ENCODE results near the gene ZNF285. TPM values are rescaled to one million over a fixed set of nuclear protein-coding genes. Genes with fewer than 3 reads are reported as not detected.
"Not testable (repeated sequence)": the region's sequence is repeated elsewhere in the genome, so short reads cannot be mapped to it uniquely, and the experiment has no call there.

ZNF285 gene
- 1.1 and 1.4 TPM in 2 replicates for total RNA-seq

GRCh38 chr19:44401139-44402115 lies at the start of gene ZNF285:
Gene ZNF285, minus strand, starts transcription at chr19:44401608. Its CDS starts 4,395 bp downstream, at chr19:44397213.
- DNase-seq (ENCODE audit: low read depth in 2 of 2) = peak; percentile 96 to 97

DNA sequence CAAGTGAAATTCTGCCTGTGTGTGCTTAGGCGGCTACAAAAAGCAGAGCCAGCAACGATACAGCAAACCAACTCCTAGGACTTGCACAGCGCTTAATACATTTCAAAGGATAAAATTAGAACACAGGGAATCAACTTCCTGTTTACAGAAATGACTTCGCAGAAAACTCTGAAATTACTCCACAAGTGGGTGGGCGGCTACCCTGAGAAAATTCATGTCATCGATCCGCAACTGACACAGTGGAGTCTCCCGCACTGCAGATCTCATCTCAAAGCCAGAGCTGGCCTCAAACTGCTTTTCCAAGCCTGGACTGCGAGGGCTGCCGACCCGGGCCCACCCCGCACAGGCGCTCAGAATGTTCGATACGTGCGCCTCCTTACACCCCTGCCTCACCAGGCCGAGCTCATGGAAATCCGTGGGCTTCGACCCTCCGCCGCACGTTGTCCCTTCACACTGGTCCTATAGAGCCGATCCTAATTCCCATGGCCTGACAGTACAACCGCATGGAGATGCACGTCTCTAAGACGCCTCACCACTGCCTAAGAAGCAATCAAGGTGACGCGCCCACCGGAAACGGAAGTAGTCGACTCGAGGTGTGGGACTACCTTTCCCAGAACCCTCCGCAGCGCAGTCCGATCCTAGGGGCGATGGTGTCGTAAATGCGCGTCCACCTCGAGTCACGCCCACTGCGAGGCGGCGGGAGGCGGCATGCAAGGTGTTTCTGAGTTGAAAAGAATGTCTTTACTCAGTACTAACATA lies 46.7 kb upstream of the ZNF285 start, which contains the start of gene ZNF229:
TSS of gene ZNF229 (minus strand) at position 557 of the 759 bp plus-strand sequence. CDS start 5,625 bp downstream, outside the sequence.
- DNase-seq (ENCODE audit: low read depth in 2 of 2) = peak; percentile 83 to 92

DNA sequence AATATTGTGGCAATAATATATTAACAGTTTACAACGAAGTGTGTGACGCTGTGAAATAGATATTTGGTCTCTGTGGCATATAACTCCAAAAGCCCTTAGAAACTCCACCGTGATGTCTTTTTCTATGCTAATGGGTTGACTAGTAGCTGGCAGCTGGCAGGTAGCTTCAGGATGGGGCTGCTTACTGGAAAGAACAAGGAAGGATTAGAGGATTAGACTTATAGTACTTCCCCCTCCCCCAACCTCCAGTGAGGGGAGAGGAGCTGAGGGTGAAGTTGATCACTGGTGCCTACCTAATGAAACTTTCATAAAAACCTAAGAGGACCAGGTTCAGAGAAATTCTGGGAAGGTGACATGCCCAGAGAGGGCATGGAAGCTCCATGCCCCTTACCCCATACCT lies 37.0 kb upstream of the ZNF285 start:
- no peak for DNase-seq (ENCODE audit: low read depth in 2 of 2)

DNA sequence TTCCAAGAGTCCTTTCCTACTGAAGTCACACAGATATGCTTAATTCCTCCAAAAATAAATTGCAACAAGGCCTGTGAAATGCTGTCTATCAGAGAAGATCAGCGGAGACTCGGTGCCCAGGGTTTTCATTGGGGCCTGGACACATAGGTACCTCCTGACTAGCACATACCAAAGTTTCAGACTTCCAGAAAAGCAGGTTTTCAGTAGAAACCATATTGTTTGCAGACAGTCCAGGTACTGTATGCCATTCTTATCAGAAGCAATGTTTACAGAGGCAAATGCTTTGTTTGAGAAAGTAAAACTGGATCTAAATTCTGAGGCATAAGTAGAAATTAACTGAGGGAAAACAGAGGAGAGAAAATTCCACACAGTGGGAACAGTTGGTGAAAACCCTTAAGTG lies 34.0 kb upstream of the ZNF285 start:
- no peak for DNase-seq (ENCODE audit: low read depth in 2 of 2)

DNA sequence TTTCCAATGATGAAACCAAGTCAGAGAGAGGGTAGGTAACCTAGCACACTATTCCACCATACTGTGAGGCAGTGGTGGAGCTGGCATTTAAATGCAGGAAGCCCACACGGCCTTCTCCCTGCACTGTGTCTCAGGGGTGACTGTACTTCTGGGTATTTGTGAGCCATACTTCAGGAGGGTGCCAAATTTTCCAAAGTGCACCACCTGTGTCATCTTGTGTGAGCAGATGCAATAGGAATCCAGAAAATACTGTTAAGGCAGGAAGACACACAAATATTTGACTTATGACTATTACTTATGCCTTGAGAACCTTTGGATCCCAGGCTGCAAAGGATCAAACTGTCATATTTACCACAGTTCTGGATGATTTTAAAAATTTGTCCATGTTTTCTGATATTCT lies 29.5 kb upstream of the ZNF285 start:
- no peak for DNase-seq (ENCODE audit: low read depth in 2 of 2)

- DNase-seq (ENCODE audit: low read depth in 2 of 2) = not testable (repeated sequence)
Observed at GRCh38 chr19:44415553-44415952, 14.1 kb upstream of the ZNF285 start.

DNA sequence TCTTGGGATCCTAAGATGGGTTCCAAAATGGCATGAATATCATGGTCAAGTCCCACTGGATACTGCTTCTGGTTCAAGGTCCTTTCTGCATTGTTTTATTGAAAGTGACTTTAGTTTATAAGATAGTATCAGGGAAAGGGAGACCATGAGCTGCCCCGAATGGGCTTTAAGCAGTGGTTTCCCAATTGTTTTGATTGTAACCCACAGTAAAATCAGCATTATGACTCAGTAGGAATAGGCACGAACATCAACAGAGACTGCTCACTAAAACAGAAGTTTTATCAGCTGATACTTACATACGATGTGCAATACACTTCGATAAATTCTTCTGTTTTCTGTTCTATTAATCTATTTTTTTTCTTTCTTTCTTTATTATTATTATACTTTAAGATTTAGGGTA lies 12.1 kb downstream of the ZNF285 start:
- DNase-seq (ENCODE audit: low read depth in 2 of 2) = not testable (repeated sequence)

- DNase-seq (ENCODE audit: low read depth in 2 of 2) = no peak
Observed at GRCh38 chr19:44374789-44375188, 26.6 kb downstream of the ZNF285 start.

DNA sequence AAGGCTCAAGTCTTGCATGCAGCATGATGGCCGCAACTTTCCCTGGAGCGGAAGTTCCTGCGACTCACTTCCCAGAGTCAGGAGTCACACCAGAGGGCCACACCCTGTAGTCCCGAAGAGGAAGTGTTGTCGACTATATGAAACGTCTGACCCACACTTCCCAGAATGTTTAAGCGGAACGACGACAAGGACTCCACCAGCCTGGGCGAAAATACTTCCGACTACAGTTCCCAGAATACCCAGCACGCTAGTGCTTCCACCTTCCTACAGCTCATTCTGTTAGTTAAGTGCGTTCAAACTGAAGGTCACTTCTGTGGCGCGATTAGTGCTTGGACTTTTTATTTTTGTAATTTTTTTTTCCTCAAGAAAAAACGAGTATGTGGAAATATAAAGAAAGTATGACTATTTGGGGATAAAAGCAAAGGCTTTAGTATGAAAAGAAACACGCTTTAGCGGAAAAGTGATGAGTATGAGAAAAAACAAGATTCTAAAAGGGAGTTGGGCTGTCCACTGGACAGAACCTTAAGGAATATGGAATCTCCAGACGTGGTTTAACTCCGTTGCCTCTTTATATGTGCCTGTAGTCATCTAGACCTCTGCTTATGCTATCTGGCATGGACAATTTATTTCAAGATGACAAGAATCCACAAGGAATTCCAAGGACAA lies 29.5 kb downstream of the ZNF285 start:
- no peak for DNase-seq (ENCODE audit: low read depth in 2 of 2)

DNA sequence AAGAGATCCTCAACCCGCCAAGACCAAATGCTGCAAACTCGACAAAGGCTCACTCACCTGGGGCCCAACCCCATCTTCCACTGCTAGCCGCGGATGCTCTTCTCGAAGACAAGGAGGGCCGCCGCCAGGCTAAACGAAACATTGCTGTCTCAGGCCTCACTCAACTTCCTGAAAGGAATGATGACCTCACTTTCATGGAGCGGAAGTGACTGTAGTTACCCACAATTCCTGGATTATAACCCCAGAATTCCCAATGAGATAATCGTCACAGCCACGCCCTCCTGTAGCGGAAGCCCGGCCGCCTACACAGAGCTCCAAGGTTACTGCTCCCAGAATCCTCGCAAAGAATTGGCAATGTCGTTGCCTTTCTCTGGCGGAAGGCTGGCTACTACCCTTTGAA lies 34.4 kb downstream of the ZNF285 start:
- DNase-seq (ENCODE audit: low read depth in 2 of 2) = peak; percentile 5 to 20

- DNase-seq (ENCODE audit: low read depth in 2 of 2) = peak; percentile 90 to 91
Observed at GRCh38 chr19:44356383-44357111, 44.9 kb downstream of the ZNF285 start, which contains the start of gene ZNF112. Gene ZNF112, minus strand, starts transcription at chr19:44356680. Its CDS starts 16,141 bp downstream, at chr19:44340539.

DNA sequence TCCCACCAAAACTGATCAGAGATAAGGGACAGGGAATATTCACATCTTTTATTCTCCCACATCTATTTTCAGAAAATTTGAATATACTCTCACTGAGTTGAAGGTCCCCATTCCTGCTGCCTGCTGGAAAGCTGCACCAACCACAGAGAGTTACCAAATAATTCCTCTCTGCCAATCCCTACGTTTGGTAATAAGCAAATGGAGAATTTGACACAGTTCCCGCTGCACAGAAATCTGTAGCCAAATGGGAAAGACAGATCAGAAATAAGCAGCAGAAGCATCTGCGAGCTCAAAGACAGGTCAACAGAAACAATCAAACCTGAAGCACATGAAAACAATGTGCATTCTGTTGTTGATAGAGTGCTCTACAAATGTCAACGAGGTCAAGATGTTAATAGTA lies 54.9 kb downstream of the ZNF285 start:
- no peak for DNase-seq (ENCODE audit: low read depth in 2 of 2)

GRCh38 chr19:44345959-44346358 lies 55.4 kb downstream of the ZNF285 start:
- no peak for DNase-seq (ENCODE audit: low read depth in 2 of 2)

DNA sequence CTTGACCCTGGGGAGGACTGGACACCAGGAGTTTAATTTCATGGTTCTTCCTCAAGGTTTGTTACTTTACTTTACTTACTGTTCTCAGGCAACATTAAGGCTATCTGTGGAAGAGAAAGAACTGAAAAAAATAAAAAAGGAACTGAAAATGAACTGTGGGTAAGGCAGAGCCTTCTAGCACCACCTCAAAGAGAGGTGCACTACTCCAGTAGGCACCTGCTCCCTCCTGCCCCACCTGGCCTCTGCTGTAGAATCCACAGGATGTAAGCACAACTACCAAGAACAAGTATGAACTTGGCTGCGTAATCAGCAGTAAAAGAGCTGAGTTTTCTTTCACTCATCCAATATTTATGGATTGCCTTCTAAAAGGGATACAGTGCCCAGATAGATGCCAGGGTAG lies 57.2 kb downstream of the ZNF285 start:
- no peak for DNase-seq (ENCODE audit: low read depth in 2 of 2)

GRCh38 chr19:44341794-44342193 lies 59.6 kb downstream of the ZNF285 start:
- DNase-seq (ENCODE audit: low read depth in 2 of 2) = no peak

- DNase-seq (ENCODE audit: low read depth in 2 of 2) = not testable (repeated sequence)
Observed at GRCh38 chr19:44334639-44335038, 66.8 kb downstream of the ZNF285 start.

Other genes starting within 250 kb of the ZNF285 start
- gene ZNF226, start 236.5 kb downstream of the ZNF285 start, total RNA-seq = 12.0 and 13.1 TPM in 2 replicates
- 14.4 and 18.1 TPM in 2 replicates for gene ZNF227, start 189.1 kb downstream of the ZNF285 start, total RNA-seq
- 1.3 and 1.8 TPM in 2 replicates for gene ZNF233, start 141.7 kb downstream of the ZNF285 start, total RNA-seq
- gene ZNF235, start 96.6 kb downstream of the ZNF285 start, total RNA-seq = 3.5 and 7.5 TPM in 2 replicates
- 5.0 and 6.0 TPM in 2 replicates for gene ZNF112, start 44.9 kb downstream of the ZNF285 start, total RNA-seq
- 11.9 and 12.6 TPM in 2 replicates for gene ZNF229, start 46.9 kb upstream of the ZNF285 start, total RNA-seq
- gene ZNF180, start 98.9 kb upstream of the ZNF285 start, total RNA-seq = 4.4 and 5.8 TPM in 2 replicates
- not detected in 2 replicates for gene CEACAM20, start 128.1 kb upstream of the ZNF285 start, total RNA-seq
- gene IGSF23, start 212.0 kb upstream of the ZNF285 start, total RNA-seq = 0.22 TPM in 1 of 2 replicates, not detected in the other
- 54.9 and 69.4 TPM in 2 replicates for gene PVR, start 242.3 kb upstream of the ZNF285 start, total RNA-seq